ENCODE measurements around the gene IMP3. TPM values are rescaled to one million over a fixed set of nuclear protein-coding genes. Genes with fewer than 3 reads are reported as not detected.

The IMP3 gene
- total and polyA plus RNA-seq, 8 donors: 3.5 to 137 (median 74.1) TPM

- TF ChIP-seq EP300 (IDR thresholded peaks at IDR 0.05): no peak
- TF ChIP-seq CTCF (IDR thresholded peaks at IDR 0.05): no peak
- TF ChIP-seq POLR2AphosphoS5 (IDR thresholded peaks at IDR 0.05): no peak
- no peak for TF ChIP-seq POLR2A (IDR thresholded peaks at IDR 0.05)
- H3K27ac ChIP-seq: peak overlapping the region in 3 of 5 donors; percentile 79 to 86 (median 82)
Observed at GRCh38 chr15:75674366-75674765, 34.3 kb upstream of the IMP3 start.

GRCh38 chr15:75673426-75674235 lies 33.6 kb upstream of the IMP3 start:
- no peaks in the 10 kb centered on the region for H3K9me3 ChIP-seq

More at GRCh38 chr15:75674366-75674765, 34.3 kb upstream of the IMP3 start:
- intact Hi-C loops (cut with DNase I; ENCODE audit: low total_unique reads): no loop called here
- no peaks in the 10 kb centered on the region for H3K9me3 ChIP-seq
- DNase-seq: no peak
- H3K36me3 ChIP-seq: peaks cover 0 to 40% (median 21%) of the 10 kb centered on the region in 4 donors
- 84 to 91% (median 85%) methylated on average over 6 to 8 of the region's 8 CpGs for WGBS, 5 donors
- no peaks in the 10 kb centered on the region for H3K27me3 ChIP-seq
- H3K4me1 ChIP-seq: peaks cover 20 to 50% (median 32%) of the 10 kb centered on the region in 4 donors
- no peak overlapping the region for H3K4me3 ChIP-seq

GRCh38 chr15:75672646-75673425 lies 32.8 kb upstream of the IMP3 start:
- H3K4me1 ChIP-seq: peaks cover 20 to 56% (median 35%) of the 10 kb centered on the region in 4 donors
- TF ChIP-seq POLR2AphosphoS5 (IDR thresholded peaks at IDR 0.05): peak in 2 of 3 donors; percentile 22 to 31
- TF ChIP-seq CTCF (IDR thresholded peaks at IDR 0.05): no peak
- no peaks in the 10 kb centered on the region for H3K27me3 ChIP-seq
- H3K36me3 ChIP-seq: peaks cover 0 to 25% (median 14%) of the 10 kb centered on the region in 4 donors
- H3K9me3 ChIP-seq: no peaks in the 10 kb centered on the region
- intact Hi-C loops (cut with DNase I; ENCODE audit: low total_unique reads): no loop called here
- WGBS, 5 donors: 12 to 38% (median 23%) methylated on average over 14 of the region's 14 CpGs
- peak; percentile 62 to 89 for DNase-seq
- no peak overlapping the region for H3K4me3 ChIP-seq
- peak overlapping the region; percentile 58 to 86 (median 82) for H3K27ac ChIP-seq

More at GRCh38 chr15:75673426-75674235, 33.6 kb upstream of the IMP3 start:
- H3K36me3 ChIP-seq: peaks cover 0 to 33% (median 18%) of the 10 kb centered on the region in 4 donors
- intact Hi-C loops (cut with DNase I; ENCODE audit: low total_unique reads): no loop called here
- peak; percentile 43 to 89 for DNase-seq
- no peaks in the 10 kb centered on the region for H3K27me3 ChIP-seq
- no peak for TF ChIP-seq POLR2AphosphoS5 (IDR thresholded peaks at IDR 0.05)
- TF ChIP-seq POLR2A (IDR thresholded peaks at IDR 0.05): no peak
- no peak for TF ChIP-seq EP300 (IDR thresholded peaks at IDR 0.05)
- no peak for TF ChIP-seq CTCF (IDR thresholded peaks at IDR 0.05)
- peaks cover 20 to 55% (median 33%) of the 10 kb centered on the region in 4 donors for H3K4me1 ChIP-seq
- H3K4me3 ChIP-seq: no peak overlapping the region
- peak overlapping the region; percentile 58 to 86 (median 82) for H3K27ac ChIP-seq
- 53 to 80% (median 73%) methylated on average over 7 to 10 of the region's 10 CpGs for WGBS, 5 donors
